Measurements from ENCODE around the gene DICER1.

DNA sequence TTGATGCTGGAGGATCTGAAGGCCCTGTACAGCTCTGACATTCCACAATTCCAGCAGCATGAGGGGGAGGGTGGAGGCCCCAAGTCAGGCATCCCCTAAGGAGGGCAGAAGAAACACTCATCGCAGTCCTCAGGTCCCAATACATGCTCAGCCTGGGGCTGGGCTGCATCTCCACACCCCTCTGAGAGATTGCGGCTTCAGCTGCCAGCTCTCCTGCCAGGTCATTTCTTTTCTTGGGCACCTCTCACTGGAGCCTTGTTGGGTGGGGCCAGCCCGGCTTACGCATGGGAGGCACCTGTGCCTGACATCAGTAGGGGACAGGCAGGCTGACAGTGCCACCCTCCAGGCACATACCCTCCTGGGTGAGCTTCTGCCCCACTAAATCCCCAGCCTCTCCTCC, 89.8 kb downstream of the DICER1 start:
- no peak for TF ChIP-seq POLR2A (IDR thresholded peaks at IDR 0.05)
- TF ChIP-seq, protein P1, sequence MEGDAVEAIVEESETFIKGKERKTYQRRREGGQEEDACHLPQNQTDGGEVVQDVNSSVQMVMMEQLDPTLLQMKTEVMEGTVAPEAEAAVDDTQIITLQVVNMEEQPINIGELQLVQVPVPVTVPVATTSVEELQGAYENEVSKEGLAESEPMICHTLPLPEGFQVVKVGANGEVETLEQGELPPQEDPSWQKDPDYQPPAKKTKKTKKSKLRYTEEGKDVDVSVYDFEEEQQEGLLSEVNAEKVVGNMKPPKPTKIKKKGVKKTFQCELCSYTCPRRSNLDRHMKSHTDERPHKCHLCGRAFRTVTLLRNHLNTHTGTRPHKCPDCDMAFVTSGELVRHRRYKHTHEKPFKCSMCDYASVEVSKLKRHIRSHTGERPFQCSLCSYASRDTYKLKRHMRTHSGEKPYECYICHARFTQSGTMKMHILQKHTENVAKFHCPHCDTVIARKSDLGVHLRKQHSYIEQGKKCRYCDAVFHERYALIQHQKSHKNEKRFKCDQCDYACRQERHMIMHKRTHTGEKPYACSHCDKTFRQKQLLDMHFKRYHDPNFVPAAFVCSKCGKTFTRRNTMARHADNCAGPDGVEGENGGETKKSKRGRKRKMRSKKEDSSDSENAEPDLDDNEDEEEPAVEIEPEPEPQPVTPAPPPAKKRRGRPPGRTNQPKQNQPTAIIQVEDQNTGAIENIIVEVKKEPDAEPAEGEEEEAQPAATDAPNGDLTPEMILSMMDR (IDR thresholded peaks at IDR 0.05), result no peak

Data from heart left ventricle (tissue), 13 donors.